Measurements from ENCODE around the gene YAE1. TPM values are rescaled to one million over a fixed set of nuclear protein-coding genes. Genes with fewer than 3 reads are reported as not detected.

YAE1 gene
- total RNA-seq, 4 donors from 2014 or later = 13.3 to 18.5 (median 17.0) TPM

DNA sequence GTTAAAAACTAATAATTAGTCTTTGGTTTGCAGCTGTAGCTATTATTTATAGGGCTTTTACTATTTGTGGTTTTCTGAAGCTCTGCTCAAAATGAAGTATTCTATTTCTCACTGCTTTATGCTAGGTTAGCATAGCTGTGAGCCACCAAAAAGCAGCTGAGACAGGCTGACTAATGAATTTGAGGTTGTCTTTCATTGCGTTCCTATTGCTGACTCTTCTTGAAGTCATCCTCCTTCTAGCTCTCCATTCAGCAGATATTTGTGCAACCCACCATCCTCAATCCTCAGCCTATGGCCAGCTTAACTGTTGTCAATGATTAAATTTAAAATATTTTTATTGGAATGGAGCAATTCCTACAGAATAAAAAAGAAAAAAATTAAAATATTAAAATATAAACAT is 55.1 kb downstream of the YAE1 start:
- intact Hi-C loops (cut with DNase I) = loop anchor here (5.0 kb wide), 1 partner anchor 331 kb away; the partner anchor contains the start of gene CDK13
- no peaks in the 10 kb centered on the region for H3K9me3 ChIP-seq
- TF ChIP-seq POLR2AphosphoS5 (IDR thresholded peaks at IDR 0.05) (no peak), CTCF (IDR thresholded peaks at IDR 0.05) (no peak), EP300 (IDR thresholded peaks at IDR 0.05) (no peak), POLR2A (IDR thresholded peaks at IDR 0.05; ENCODE audit: low read depth) (no peak)
- no peaks in the 10 kb centered on the region for H3K27me3 ChIP-seq
- H3K36me3 ChIP-seq = no peaks in the 10 kb centered on the region
- 50% methylated on average over 1 of the region's 1 CpG for WGBS
- H3K27ac ChIP-seq (replicated peaks in 1 of 4) = no peak overlapping the region
- H3K4me3 ChIP-seq = no peak overlapping the region
- peaks cover 15 to 34% (median 29%) of the 10 kb centered on the region in 4 donors for H3K4me1 ChIP-seq
- DNase-seq (ENCODE audit: extremely low spot score) = no peak

DNA sequence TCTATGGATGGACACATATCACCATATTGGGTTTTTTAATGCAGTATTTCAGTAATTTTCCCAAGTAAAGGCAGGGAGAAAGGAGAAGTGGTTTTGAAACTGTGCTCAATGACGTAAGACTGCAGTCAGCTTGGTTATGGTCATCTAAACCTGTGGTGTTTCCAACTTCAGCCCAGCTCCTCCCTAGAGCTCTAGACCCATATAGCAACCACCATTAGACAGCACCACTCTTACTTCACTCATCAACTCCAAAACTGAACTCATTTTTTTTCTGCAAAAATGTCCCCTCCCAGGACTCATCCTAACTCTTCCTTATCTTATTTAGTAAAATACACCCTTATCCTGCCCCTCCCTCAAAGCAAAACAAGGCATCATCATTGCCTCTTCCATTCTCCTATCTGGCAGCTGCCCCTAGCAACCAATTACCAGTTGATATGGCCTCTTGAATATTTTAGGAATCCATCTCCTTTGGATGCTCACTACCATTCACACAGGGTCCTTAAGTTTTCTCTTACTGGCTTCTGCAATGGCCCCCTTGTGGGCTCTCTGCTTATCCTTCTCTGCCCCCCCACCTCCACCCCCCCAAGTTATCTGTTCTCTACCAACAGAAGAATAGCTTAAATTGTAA is 55.7 kb downstream of the YAE1 start:
- Histone ChIP-seq H3K27ac (replicated peaks in 1 of 4) (peak overlapping the region in 1 of 4 donors; percentile 89), H3K36me3 (no peaks in the 10 kb centered on the region), H3K27me3 (no peaks in the 10 kb centered on the region), H3K4me1 (peaks cover 18 to 39% (median 34%) of the 10 kb centered on the region in 4 donors), H3K4me3 (no peak overlapping the region), H3K9me3 (no peaks in the 10 kb centered on the region)
- no peak for DNase-seq (ENCODE audit: extremely low spot score)
- 86% methylated on average over 1 of the region's 1 CpG for WGBS
- intact Hi-C loops (cut with DNase I) = loop anchor here (2.0 to 5.0 kb wide), 2 partner anchors 111 to 330 kb away; partner anchors contain the start of gene CDK13
- no peak for TF ChIP-seq CTCF (IDR thresholded peaks at IDR 0.05)
- no peak for TF ChIP-seq EP300 (IDR thresholded peaks at IDR 0.05)
- no peak for TF ChIP-seq POLR2AphosphoS5 (IDR thresholded peaks at IDR 0.05)
- no peak for TF ChIP-seq POLR2A (IDR thresholded peaks at IDR 0.05; ENCODE audit: low read depth)

Other genes with a start within 250 kb of the YAE1 start
- gene RALA, start 57.2 kb downstream of the YAE1 start, total RNA-seq = 10 to 100 TPM; 12.3 to 25.1 (median 19.6) TPM